ENCODE measurements around the gene LMAN2.
A peak's percentile ranks its signal among the peaks of the same experiment; 100 is the strongest.

LMAN2 gene

GRCh38 chr5:177327539-177328522 is 23.6 kb downstream of the LMAN2 start:
- no peak for DNase-seq (ENCODE audit: low spot score)

GRCh38 chr5:177325868-177326381 is 25.5 kb downstream of the LMAN2 start:
- no peak for DNase-seq (ENCODE audit: low spot score)

GRCh38 chr5:177320879-177321278 is 30.6 kb downstream of the LMAN2 start:
- peak; percentile 28 for DNase-seq (ENCODE audit: low spot score)

GRCh38 chr5:177319913-177320588 is 31.4 kb downstream of the LMAN2 start:
- DNase-seq (ENCODE audit: low spot score): no peak

- DNase-seq (ENCODE audit: low spot score): peak; percentile 74
Measured at GRCh38 chr5:177317959-177318377, 33.5 kb downstream of the LMAN2 start.

GRCh38 chr5:177316005-177316404 is 35.5 kb downstream of the LMAN2 start:
- DNase-seq (ENCODE audit: low spot score): no peak

GRCh38 chr5:177315411-177315810 is 36.1 kb downstream of the LMAN2 start:
- no peak for DNase-seq (ENCODE audit: low spot score)

GRCh38 chr5:177314376-177315342 is 36.8 kb downstream of the LMAN2 start:
- no peak for DNase-seq (ENCODE audit: low spot score)

- DNase-seq (ENCODE audit: low spot score): no peak
Measured at GRCh38 chr5:177313561-177314259, 37.8 kb downstream of the LMAN2 start.

- peak; percentile 56 for DNase-seq (ENCODE audit: low spot score)
Measured at GRCh38 chr5:177312649-177313181, 38.8 kb downstream of the LMAN2 start.

- DNase-seq (ENCODE audit: low spot score): peak; percentile 96
Measured at GRCh38 chr5:177311723-177312648, 39.5 kb downstream of the LMAN2 start, which contains the start of gene MXD3. MXD3 (minus strand) TSS chr5:177311898; CDS start chr5:177311830, 68 bp downstream.

GRCh38 chr5:177311392-177311722 is 40.1 kb downstream of the LMAN2 start:
- DNase-seq (ENCODE audit: low spot score): no peak

GRCh38 chr5:177310757-177311391 is 40.6 kb downstream of the LMAN2 start:
- peak; percentile 71 for DNase-seq (ENCODE audit: low spot score)

GRCh38 chr5:177310332-177310731 is 41.1 kb downstream of the LMAN2 start:
- DNase-seq (ENCODE audit: low spot score): no peak

- DNase-seq (ENCODE audit: low spot score): peak; percentile 63
Measured at GRCh38 chr5:177309351-177310191, 41.9 kb downstream of the LMAN2 start.

GRCh38 chr5:177308740-177309139 is 42.7 kb downstream of the LMAN2 start:
- no peak for DNase-seq (ENCODE audit: low spot score)

GRCh38 chr5:177307544-177308363 is 43.7 kb downstream of the LMAN2 start:
- DNase-seq (ENCODE audit: low spot score): no peak
